Measurements from ENCODE around the gene COG5.

Gene COG5

GRCh38 chr7:107370816-107371215 is 192.9 kb downstream of the COG5 start:
- Histone ChIP-seq H3K4me1 (ENCODE audit: control insufficient read depth, low read depth, low read length) (no peaks in the 10 kb centered on the region), H4K8ac (ENCODE audit: low read depth, low read length) (no peak overlapping the region), H4K5ac (ENCODE audit: low read length) (no peak overlapping the region), H3K4me2 (ENCODE audit: low read length) (no peak overlapping the region), H3K4ac (ENCODE audit: low read depth, low read length) (no peak overlapping the region), H3K9ac (ENCODE audit: low read length) (no peak overlapping the region), H3K27me3 (ENCODE audit: insufficient read depth, low read length, poor library complexity) (no peaks in the 10 kb centered on the region), H3K18ac (ENCODE audit: low read length) (no peak overlapping the region), H2BK5ac (ENCODE audit: low read length) (no peak overlapping the region), H3K4me3 (ENCODE audit: low read length) (no peak overlapping the region), H3K56ac (ENCODE audit: low read length) (no peak overlapping the region), H2BK120ac (ENCODE audit: low read depth, low read length) (no peak overlapping the region), H3K36me3 (ENCODE audit: control insufficient read depth, insufficient read depth, low read length) (no peaks in the 10 kb centered on the region), H3K79me1 (ENCODE audit: low read length) (no peaks in the 10 kb centered on the region), H3K27ac (ENCODE audit: low read depth, low read length) (no peak overlapping the region), H2BK15ac (replicated peaks; ENCODE audit: low read depth) (no peak overlapping the region), H2AK5ac (ENCODE audit: low read length) (no peak overlapping the region), H3K23ac (ENCODE audit: low read length) (no peak overlapping the region), H3K79me2 (ENCODE audit: control insufficient read depth, insufficient read depth, low read length) (no peaks in the 10 kb centered on the region)
- no peak for DNase-seq
- WGBS (ENCODE audit: extremely low coverage, insufficient coverage, low lambda C conversion rate), result no CpG with 5 or more reads among the region's 1 CpG

DNA sequence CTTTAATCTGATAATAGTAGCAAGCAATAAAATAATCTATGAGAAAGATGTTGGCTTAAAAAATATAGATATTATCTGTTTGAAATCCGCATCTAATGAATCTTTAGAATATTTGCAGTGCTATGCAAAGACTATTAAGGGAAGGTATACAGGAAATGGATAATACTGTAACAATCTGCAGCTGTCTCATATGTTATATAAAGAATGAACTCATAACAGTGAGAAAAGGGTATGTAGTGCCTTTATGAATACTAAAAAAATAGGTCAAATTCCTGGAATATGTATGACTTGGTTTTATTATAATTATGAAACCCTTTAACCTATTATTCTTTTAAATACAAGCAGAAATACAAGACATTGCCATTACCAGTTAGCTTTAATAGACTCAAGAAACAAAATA is 198.9 kb downstream of the COG5 start:
- H3K79me1 ChIP-seq (ENCODE audit: low read length), result no peaks in the 10 kb centered on the region
- no peak overlapping the region for H4K8ac ChIP-seq (ENCODE audit: low read depth, low read length)
- H3K18ac ChIP-seq (ENCODE audit: low read length), result no peak overlapping the region
- peaks cover 2% of the 10 kb centered on the region for H3K4me1 ChIP-seq (ENCODE audit: control insufficient read depth, low read depth, low read length)
- no peak for DNase-seq
- no peaks in the 10 kb centered on the region for H3K79me2 ChIP-seq (ENCODE audit: control insufficient read depth, insufficient read depth, low read length)
- no peak overlapping the region for H2BK15ac ChIP-seq (replicated peaks; ENCODE audit: low read depth)
- H4K5ac ChIP-seq (ENCODE audit: low read length), result no peak overlapping the region
- H3K4ac ChIP-seq (ENCODE audit: low read depth, low read length), result no peak overlapping the region
- no peak overlapping the region for H2BK120ac ChIP-seq (ENCODE audit: low read depth, low read length)
- no peak overlapping the region for H3K4me2 ChIP-seq (ENCODE audit: low read length)
- no CpG with 5 or more reads among the region's 1 CpG for WGBS (ENCODE audit: extremely low coverage, insufficient coverage, low lambda C conversion rate)
- H3K56ac ChIP-seq (ENCODE audit: low read length), result no peak overlapping the region
- no peak overlapping the region for H3K9ac ChIP-seq (ENCODE audit: low read length)
- H3K27ac ChIP-seq (ENCODE audit: low read depth, low read length), result no peak overlapping the region
- H2AK5ac ChIP-seq (ENCODE audit: low read length), result no peak overlapping the region
- H3K4me3 ChIP-seq (ENCODE audit: low read length), result no peak overlapping the region
- H3K23ac ChIP-seq (ENCODE audit: low read length), result no peak overlapping the region
- no peaks in the 10 kb centered on the region for H3K27me3 ChIP-seq (ENCODE audit: insufficient read depth, low read length, poor library complexity)
- H3K36me3 ChIP-seq (ENCODE audit: control insufficient read depth, insufficient read depth, low read length), result no peaks in the 10 kb centered on the region
- H2BK5ac ChIP-seq (ENCODE audit: low read length), result no peak overlapping the region

- Histone ChIP-seq H3K27ac (ENCODE audit: low read depth, low read length) (no peak overlapping the region), H4K8ac (ENCODE audit: low read depth, low read length) (no peak overlapping the region), H3K4me2 (ENCODE audit: low read length) (no peak overlapping the region), H3K79me2 (ENCODE audit: control insufficient read depth, insufficient read depth, low read length) (no peaks in the 10 kb centered on the region), H3K18ac (ENCODE audit: low read length) (no peak overlapping the region), H3K9ac (ENCODE audit: low read length) (no peak overlapping the region), H3K23ac (ENCODE audit: low read length) (no peak overlapping the region), H2BK120ac (ENCODE audit: low read depth, low read length) (no peak overlapping the region), H2BK5ac (ENCODE audit: low read length) (no peak overlapping the region), H3K36me3 (ENCODE audit: control insufficient read depth, insufficient read depth, low read length) (no peaks in the 10 kb centered on the region), H2AK5ac (ENCODE audit: low read length) (no peak overlapping the region), H4K5ac (ENCODE audit: low read length) (no peak overlapping the region), H3K4ac (ENCODE audit: low read depth, low read length) (no peak overlapping the region), H2BK15ac (replicated peaks; ENCODE audit: low read depth) (no peak overlapping the region), H3K4me3 (ENCODE audit: low read length) (no peak overlapping the region), H3K56ac (ENCODE audit: low read length) (no peak overlapping the region), H3K27me3 (ENCODE audit: insufficient read depth, low read length, poor library complexity) (no peaks in the 10 kb centered on the region), H3K4me1 (ENCODE audit: control insufficient read depth, low read depth, low read length) (no peaks in the 10 kb centered on the region), H3K79me1 (ENCODE audit: low read length) (no peaks in the 10 kb centered on the region)
- WGBS (ENCODE audit: extremely low coverage, insufficient coverage, low lambda C conversion rate), result no CpG with 5 or more reads among the region's 9 CpGs
- peak; percentile 6 for DNase-seq
These were observed 204.0 kb downstream of the COG5 start for GRCh38 chr7:107359520-107360316.

DNA sequence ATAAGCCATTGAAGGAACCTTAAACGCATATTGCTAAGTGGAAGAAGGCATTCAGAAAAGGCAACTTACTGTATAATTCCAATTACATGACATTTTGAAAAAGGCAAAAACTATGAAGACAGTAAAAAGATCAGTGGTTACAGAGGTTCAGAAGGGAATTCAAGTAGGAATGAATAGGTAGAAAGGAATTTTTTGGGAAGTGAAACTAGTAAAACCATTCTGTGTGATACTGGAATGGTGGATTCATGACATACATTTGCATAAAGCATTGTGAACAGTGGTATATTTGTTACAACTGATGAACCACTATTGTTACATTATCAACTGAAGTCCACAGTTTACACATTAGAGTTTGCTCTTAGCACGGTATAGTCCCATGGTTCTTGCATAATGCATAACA is 208.1 kb downstream of the COG5 start:
- no peak overlapping the region for H3K27ac ChIP-seq (ENCODE audit: low read depth, low read length)
- no peak overlapping the region for H3K56ac ChIP-seq (ENCODE audit: low read length)
- no peak overlapping the region for H3K18ac ChIP-seq (ENCODE audit: low read length)
- no peaks in the 10 kb centered on the region for H3K36me3 ChIP-seq (ENCODE audit: control insufficient read depth, insufficient read depth, low read length)
- H3K4ac ChIP-seq (ENCODE audit: low read depth, low read length), result no peak overlapping the region
- no peak overlapping the region for H3K4me2 ChIP-seq (ENCODE audit: low read length)
- no peak overlapping the region for H2BK15ac ChIP-seq (replicated peaks; ENCODE audit: low read depth)
- H3K79me1 ChIP-seq (ENCODE audit: low read length), result no peaks in the 10 kb centered on the region
- no peak overlapping the region for H3K9ac ChIP-seq (ENCODE audit: low read length)
- H3K4me1 ChIP-seq (ENCODE audit: control insufficient read depth, low read depth, low read length), result no peaks in the 10 kb centered on the region
- H2BK5ac ChIP-seq (ENCODE audit: low read length), result no peak overlapping the region
- WGBS (ENCODE audit: extremely low coverage, insufficient coverage, low lambda C conversion rate), result no CpG with 5 or more reads among the region's 2 CpGs
- no peak for DNase-seq
- H3K27me3 ChIP-seq (ENCODE audit: insufficient read depth, low read length, poor library complexity), result no peaks in the 10 kb centered on the region
- no peak overlapping the region for H2BK120ac ChIP-seq (ENCODE audit: low read depth, low read length)
- no peak overlapping the region for H4K8ac ChIP-seq (ENCODE audit: low read depth, low read length)
- no peak overlapping the region for H4K5ac ChIP-seq (ENCODE audit: low read length)
- H3K79me2 ChIP-seq (ENCODE audit: control insufficient read depth, insufficient read depth, low read length), result no peaks in the 10 kb centered on the region
- no peak overlapping the region for H3K23ac ChIP-seq (ENCODE audit: low read length)
- no peak overlapping the region for H3K4me3 ChIP-seq (ENCODE audit: low read length)
- no peak overlapping the region for H2AK5ac ChIP-seq (ENCODE audit: low read length)

GRCh38 chr7:107354640-107355039 is 209.1 kb downstream of the COG5 start:
- Histone ChIP-seq H3K23ac (ENCODE audit: low read length) (no peak overlapping the region), H2BK120ac (ENCODE audit: low read depth, low read length) (no peak overlapping the region), H3K4me3 (ENCODE audit: low read length) (no peak overlapping the region), H3K4me2 (ENCODE audit: low read length) (no peak overlapping the region), H3K79me1 (ENCODE audit: low read length) (no peaks in the 10 kb centered on the region), H2AK5ac (ENCODE audit: low read length) (no peak overlapping the region), H3K79me2 (ENCODE audit: control insufficient read depth, insufficient read depth, low read length) (no peaks in the 10 kb centered on the region), H4K8ac (ENCODE audit: low read depth, low read length) (no peak overlapping the region), H3K4ac (ENCODE audit: low read depth, low read length) (no peak overlapping the region), H4K5ac (ENCODE audit: low read length) (no peak overlapping the region), H2BK5ac (ENCODE audit: low read length) (no peak overlapping the region), H2BK15ac (replicated peaks; ENCODE audit: low read depth) (no peak overlapping the region), H3K18ac (ENCODE audit: low read length) (no peak overlapping the region), H3K56ac (ENCODE audit: low read length) (no peak overlapping the region), H3K27ac (ENCODE audit: low read depth, low read length) (no peak overlapping the region), H3K9ac (ENCODE audit: low read length) (no peak overlapping the region), H3K4me1 (ENCODE audit: control insufficient read depth, low read depth, low read length) (no peaks in the 10 kb centered on the region), H3K36me3 (ENCODE audit: control insufficient read depth, insufficient read depth, low read length) (no peaks in the 10 kb centered on the region), H3K27me3 (ENCODE audit: insufficient read depth, low read length, poor library complexity) (no peaks in the 10 kb centered on the region)
- no peak for DNase-seq
- WGBS (ENCODE audit: extremely low coverage, insufficient coverage, low lambda C conversion rate), result no CpG with 5 or more reads among the region's 3 CpGs

DNA sequence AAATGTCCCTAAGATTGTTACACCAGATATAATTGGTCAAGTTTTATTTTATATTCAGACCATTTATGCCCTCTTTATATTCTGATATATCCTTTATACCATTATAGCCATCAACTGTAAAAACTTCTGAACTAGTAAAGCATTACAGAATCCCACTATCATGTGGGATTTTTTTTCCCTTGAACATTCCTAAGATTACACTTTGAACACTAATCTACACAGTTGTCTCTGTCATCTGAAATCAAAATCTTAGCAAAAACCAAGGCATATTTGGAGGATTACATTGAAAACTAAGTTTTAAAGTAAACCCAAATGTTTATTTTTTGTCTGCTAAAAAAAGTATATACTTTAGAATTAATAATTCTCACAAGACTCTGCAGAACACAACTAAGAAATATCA is 210.0 kb downstream of the COG5 start:
- Histone ChIP-seq H2BK15ac (replicated peaks; ENCODE audit: low read depth) (no peak overlapping the region), H2AK5ac (ENCODE audit: low read length) (no peak overlapping the region), H3K18ac (ENCODE audit: low read length) (no peak overlapping the region), H4K5ac (ENCODE audit: low read length) (no peak overlapping the region), H3K4ac (ENCODE audit: low read depth, low read length) (no peak overlapping the region), H3K4me2 (ENCODE audit: low read length) (no peak overlapping the region), H3K79me1 (ENCODE audit: low read length) (no peaks in the 10 kb centered on the region), H3K9ac (ENCODE audit: low read length) (no peak overlapping the region), H3K27ac (ENCODE audit: low read depth, low read length) (no peak overlapping the region), H4K8ac (ENCODE audit: low read depth, low read length) (no peak overlapping the region), H3K23ac (ENCODE audit: low read length) (no peak overlapping the region), H2BK120ac (ENCODE audit: low read depth, low read length) (no peak overlapping the region), H3K27me3 (ENCODE audit: insufficient read depth, low read length, poor library complexity) (no peaks in the 10 kb centered on the region), H3K36me3 (ENCODE audit: control insufficient read depth, insufficient read depth, low read length) (no peaks in the 10 kb centered on the region), H3K56ac (ENCODE audit: low read length) (no peak overlapping the region), H2BK5ac (ENCODE audit: low read length) (no peak overlapping the region), H3K4me1 (ENCODE audit: control insufficient read depth, low read depth, low read length) (no peaks in the 10 kb centered on the region), H3K79me2 (ENCODE audit: control insufficient read depth, insufficient read depth, low read length) (no peaks in the 10 kb centered on the region), H3K4me3 (ENCODE audit: low read length) (no peak overlapping the region)
- DNase-seq, result no peak

All from mesendoderm (in vitro differentiated cells).